Hepatocyte (in vitro differentiated cells): ENCODE results near the gene NXN.

ENCODE experiments used
- EZH2 ChIP-seq: fragments of 200-600 bp; sonication (generic); IDR thresholded peaks from 2 replicates; pipeline ENCODE4 v1.6.1; 2016; ENCODE audit warnings: antibody characterized with exemption, mild to moderate bottlenecking, borderline replicate concordance
- TF ChIP-seq, protein P1 (sequence below): fragments of 200-600 bp; sonication (generic); IDR thresholded peaks from 2 replicates; pipeline ENCODE4 v1.5.1; 2016; ENCODE audit warnings: antibody characterized with exemption, mild to moderate bottlenecking; ENCODE audit not compliant: poor library complexity

DNA sequence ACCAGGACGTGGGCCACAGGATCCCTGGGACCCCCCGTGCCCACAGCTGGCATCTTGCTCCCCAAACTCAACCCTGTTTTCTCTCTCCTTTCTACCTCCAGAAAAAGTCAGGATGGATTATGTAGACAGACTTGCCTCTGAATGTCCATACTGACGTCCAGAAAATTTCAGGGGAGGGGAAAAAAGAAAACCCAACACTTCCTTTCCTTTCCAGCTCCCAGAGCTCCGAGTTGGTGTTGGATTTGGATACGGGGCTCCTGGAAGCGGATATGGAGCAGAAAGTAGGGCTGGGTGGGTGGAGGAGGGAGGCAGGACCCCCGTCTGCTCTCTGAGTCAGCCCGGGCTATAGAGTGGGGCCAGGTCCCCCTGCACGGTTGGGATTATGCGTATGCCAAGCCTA lies 127.2 kb downstream of the NXN start:
- TF ChIP-seq, protein P1, sequence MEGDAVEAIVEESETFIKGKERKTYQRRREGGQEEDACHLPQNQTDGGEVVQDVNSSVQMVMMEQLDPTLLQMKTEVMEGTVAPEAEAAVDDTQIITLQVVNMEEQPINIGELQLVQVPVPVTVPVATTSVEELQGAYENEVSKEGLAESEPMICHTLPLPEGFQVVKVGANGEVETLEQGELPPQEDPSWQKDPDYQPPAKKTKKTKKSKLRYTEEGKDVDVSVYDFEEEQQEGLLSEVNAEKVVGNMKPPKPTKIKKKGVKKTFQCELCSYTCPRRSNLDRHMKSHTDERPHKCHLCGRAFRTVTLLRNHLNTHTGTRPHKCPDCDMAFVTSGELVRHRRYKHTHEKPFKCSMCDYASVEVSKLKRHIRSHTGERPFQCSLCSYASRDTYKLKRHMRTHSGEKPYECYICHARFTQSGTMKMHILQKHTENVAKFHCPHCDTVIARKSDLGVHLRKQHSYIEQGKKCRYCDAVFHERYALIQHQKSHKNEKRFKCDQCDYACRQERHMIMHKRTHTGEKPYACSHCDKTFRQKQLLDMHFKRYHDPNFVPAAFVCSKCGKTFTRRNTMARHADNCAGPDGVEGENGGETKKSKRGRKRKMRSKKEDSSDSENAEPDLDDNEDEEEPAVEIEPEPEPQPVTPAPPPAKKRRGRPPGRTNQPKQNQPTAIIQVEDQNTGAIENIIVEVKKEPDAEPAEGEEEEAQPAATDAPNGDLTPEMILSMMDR = no peak
- TF ChIP-seq EZH2 = no peak
